ENCODE data around the gene GALNT18.

DNA sequence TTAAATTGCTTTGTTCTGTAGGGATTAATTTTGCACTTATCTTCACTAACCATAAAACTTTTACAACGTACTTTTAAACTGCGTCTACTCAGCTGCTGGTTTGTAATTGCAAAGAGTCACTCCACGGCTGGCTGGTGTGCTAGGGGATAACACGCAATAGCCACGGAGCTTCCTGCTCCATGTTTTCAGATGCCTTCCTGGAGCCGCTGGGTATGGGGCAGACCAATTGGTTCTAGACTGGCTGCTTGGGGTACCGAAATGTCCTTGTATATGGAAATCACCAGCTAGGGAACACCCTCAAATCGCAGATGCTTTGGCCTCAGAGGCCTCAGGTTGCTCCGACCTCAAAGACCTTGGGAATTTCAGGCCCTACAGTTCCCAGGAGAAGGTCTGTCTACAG, 265.0 kb downstream of the GALNT18 start:
- TF ChIP-seq, protein P1, sequence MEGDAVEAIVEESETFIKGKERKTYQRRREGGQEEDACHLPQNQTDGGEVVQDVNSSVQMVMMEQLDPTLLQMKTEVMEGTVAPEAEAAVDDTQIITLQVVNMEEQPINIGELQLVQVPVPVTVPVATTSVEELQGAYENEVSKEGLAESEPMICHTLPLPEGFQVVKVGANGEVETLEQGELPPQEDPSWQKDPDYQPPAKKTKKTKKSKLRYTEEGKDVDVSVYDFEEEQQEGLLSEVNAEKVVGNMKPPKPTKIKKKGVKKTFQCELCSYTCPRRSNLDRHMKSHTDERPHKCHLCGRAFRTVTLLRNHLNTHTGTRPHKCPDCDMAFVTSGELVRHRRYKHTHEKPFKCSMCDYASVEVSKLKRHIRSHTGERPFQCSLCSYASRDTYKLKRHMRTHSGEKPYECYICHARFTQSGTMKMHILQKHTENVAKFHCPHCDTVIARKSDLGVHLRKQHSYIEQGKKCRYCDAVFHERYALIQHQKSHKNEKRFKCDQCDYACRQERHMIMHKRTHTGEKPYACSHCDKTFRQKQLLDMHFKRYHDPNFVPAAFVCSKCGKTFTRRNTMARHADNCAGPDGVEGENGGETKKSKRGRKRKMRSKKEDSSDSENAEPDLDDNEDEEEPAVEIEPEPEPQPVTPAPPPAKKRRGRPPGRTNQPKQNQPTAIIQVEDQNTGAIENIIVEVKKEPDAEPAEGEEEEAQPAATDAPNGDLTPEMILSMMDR (IDR thresholded peaks at IDR 0.05; ENCODE audit: insufficient read depth, low read length, poor library complexity, severe bottlenecking), result no peak
- TF ChIP-seq EZH2phosphoT487 (conservative IDR thresholded peaks at IDR 0.05; ENCODE audit: low read length), result no peak

All from SU-DHL-6 (cell line).